ENCODE results near the gene SCYL3. TPM values are rescaled to one million over a fixed set of nuclear protein-coding genes. Genes with fewer than 3 reads are reported as not detected.

The SCYL3 gene
- total RNA-seq, 4 donors from 2014 or later, result 17.2 to 24.0 (median 17.7) TPM

DNA sequence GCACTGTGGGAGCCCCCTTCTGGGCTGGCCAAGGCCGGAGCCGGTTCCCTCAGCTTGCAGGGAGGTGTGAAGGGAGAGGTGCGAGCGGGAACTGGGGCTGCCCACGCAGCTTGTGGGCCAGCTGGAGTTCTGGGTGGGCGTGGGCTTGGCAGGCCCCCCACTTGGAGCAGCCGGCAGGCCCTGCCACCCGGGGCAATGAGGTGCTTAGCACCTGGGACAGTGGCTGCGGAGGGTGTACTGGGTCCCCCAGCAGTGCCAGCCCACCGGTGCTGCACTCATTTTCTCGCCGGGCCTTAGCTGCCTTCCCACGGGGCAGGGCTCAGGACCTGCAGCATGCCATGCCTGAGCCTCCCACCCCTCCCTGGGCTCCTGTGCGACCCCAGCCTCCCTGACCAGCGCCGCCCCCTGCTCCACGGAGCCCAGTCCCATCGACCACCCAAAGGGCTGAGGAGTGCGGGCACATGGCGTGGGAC, 11.6 kb downstream of the SCYL3 start:
- no peak overlapping the region for H3K4me3 ChIP-seq (ENCODE audit: low read depth, poor library complexity, severe bottlenecking)
- TF ChIP-seq, protein P1, sequence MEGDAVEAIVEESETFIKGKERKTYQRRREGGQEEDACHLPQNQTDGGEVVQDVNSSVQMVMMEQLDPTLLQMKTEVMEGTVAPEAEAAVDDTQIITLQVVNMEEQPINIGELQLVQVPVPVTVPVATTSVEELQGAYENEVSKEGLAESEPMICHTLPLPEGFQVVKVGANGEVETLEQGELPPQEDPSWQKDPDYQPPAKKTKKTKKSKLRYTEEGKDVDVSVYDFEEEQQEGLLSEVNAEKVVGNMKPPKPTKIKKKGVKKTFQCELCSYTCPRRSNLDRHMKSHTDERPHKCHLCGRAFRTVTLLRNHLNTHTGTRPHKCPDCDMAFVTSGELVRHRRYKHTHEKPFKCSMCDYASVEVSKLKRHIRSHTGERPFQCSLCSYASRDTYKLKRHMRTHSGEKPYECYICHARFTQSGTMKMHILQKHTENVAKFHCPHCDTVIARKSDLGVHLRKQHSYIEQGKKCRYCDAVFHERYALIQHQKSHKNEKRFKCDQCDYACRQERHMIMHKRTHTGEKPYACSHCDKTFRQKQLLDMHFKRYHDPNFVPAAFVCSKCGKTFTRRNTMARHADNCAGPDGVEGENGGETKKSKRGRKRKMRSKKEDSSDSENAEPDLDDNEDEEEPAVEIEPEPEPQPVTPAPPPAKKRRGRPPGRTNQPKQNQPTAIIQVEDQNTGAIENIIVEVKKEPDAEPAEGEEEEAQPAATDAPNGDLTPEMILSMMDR (IDR thresholded peaks at IDR 0.05), result no peak
- TF ChIP-seq POLR2A (IDR thresholded peaks at IDR 0.05), result no peak
- DNase-seq (ENCODE audit: low spot score in 2 of 2), result no peak
- intact Hi-C loops (cut with DNase I; ENCODE audit: low total_unique reads), result no loop called here
- 87 to 95% methylated on average over 14 to 19 of the region's 20 CpGs for WGBS, 2 donors

DNA sequence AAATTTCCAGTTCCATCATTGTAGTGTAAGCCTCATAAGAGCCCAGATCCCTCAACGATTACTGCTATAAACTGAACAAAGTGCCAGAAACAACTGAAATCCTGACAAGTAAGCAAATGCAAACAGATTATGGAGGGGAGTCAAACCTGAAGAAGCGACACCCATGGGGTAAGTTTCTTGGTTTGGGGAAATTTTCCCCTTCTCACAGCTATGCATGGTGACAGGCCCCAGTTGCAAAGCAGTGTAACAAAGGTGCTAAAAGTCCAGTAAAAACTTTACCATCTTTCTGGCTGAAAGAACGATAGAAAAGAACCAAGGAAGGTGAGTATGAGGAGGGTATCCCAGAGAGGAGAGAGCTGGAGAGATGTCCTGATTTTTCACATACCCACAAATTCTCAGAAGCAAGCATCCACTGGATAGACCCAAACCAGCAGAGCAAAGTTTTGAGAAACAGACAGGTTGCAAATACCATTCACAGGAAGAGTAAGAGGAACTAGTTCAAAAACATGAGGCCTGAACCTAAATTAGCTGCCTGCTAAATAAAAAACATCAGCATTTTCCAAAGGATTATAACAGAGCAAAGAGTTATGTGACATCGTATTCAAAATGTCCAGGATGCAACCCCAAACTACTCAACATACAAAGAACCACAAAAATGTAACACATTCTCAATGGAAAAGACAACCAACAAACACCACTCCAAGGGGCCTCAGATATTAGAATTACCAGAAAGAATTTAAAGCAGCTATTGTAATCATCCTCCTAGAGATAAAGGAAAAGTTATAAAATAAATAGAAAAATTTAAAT, 14.5 kb downstream of the SCYL3 start:
- intact Hi-C loops (cut with DNase I; ENCODE audit: low total_unique reads), result no loop called here
- no peak for TF ChIP-seq POLR2A (IDR thresholded peaks at IDR 0.05)
- TF ChIP-seq, protein P1 (IDR thresholded peaks at IDR 0.05), result no peak
- no peak overlapping the region for H3K4me3 ChIP-seq (ENCODE audit: low read depth, poor library complexity, severe bottlenecking)
- no peak for DNase-seq (ENCODE audit: low spot score in 2 of 2)
- WGBS, 2 donors, result 85 to 90% methylated on average over 4 of the region's 4 CpGs

DNA sequence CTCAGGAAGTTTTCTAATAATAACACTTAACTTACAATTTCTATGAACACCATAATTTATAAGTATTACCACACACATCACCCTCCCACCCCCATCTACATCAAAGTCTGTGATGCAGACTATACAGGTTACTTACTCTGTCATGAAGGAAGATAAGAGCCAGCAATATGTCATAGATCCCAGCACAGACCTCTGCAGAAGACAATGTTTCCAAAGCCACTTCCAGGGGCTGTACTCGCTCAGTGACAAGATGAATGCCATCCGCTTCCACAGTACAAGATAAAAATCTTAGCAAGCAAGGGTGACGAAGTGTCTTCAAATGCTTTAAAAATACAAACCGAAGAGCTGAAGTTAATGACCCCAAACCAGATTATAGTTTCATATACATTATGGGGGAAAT, 15.2 kb downstream of the SCYL3 start:
- TF ChIP-seq, protein P1 (IDR thresholded peaks at IDR 0.05), result no peak
- no peak for TF ChIP-seq POLR2A (IDR thresholded peaks at IDR 0.05)
- no peak overlapping the region for H3K4me3 ChIP-seq (ENCODE audit: low read depth, poor library complexity, severe bottlenecking)
- DNase-seq (ENCODE audit: low spot score in 2 of 2), result no peak
- 95 to 97% methylated on average over 4 of the region's 4 CpGs for WGBS, 2 donors
- intact Hi-C loops (cut with DNase I; ENCODE audit: low total_unique reads), result no loop called here

DNA sequence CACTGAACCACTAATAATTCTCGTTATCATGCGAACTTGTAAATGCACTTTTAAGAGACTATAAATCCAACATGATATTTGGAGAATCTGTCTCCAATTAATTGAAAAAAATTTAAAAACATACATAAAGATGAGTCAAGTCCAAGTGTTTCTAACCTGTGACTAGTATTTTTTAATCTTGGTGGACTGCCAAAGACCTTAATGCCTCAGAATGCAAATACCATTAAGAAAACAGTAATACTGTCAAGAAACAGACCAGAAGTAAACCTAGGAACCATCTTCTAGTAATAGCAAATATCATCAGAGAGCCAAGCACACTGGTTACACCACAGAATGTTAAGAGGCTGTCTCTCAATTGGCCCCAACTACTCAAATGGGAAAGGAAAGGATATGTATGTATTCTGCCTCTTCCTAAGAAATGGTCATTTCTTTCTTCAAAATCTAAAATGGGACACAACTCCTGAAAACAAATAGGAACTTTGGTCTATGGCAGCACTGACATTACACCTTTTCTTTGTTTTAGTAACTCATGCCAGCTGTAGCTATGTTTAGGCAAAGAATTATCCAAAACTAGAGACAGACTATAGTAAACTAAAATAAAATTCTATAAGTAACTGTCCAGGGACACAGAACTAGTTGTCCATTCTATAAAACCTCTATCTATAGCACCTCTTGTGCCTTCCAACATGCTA, 15.8 kb downstream of the SCYL3 start:
- DNase-seq (ENCODE audit: low spot score in 2 of 2), result no peak
- no peak for TF ChIP-seq POLR2A (IDR thresholded peaks at IDR 0.05)
- TF ChIP-seq, protein P1 (IDR thresholded peaks at IDR 0.05), result no peak
- WGBS, 2 donors, result 93 to 99% methylated on average over 2 of the region's 2 CpGs
- H3K4me3 ChIP-seq (ENCODE audit: low read depth, poor library complexity, severe bottlenecking), result no peak overlapping the region
- intact Hi-C loops (cut with DNase I; ENCODE audit: low total_unique reads), result no loop called here

DNA sequence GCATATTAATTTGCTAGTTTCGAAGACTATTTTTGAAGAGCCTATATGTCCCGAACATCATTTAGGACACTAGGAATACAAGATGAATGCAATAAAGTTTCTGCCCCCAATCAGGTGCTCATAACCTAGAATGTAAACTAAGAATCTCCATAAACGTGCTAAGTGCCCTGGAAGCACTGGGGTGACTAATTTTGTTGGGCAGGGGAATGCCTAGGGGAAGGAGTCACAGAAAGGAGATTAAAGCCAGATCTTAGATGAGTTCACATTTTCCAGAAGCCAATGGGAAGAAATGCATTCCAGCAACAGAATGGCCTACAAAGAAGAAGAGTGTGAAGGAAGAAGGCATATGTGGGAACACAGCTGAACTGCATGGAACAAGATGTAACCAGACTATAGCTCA, 19.5 kb downstream of the SCYL3 start:
- no peak for DNase-seq (ENCODE audit: low spot score in 2 of 2)
- H3K4me3 ChIP-seq (ENCODE audit: low read depth, poor library complexity, severe bottlenecking), result no peak overlapping the region
- intact Hi-C loops (cut with DNase I; ENCODE audit: low total_unique reads), result no loop called here
- TF ChIP-seq POLR2A (IDR thresholded peaks at IDR 0.05), result no peak
- TF ChIP-seq, protein P1 (IDR thresholded peaks at IDR 0.05), result no peak
- WGBS, 2 donors, result 75 to 83% methylated on average over 3 of the region's 3 CpGs

Measured in lower leg skin (tissue), 4 donors.